Urothelium cell line (cell line): Measurements from ENCODE around the gene USP21.

Source experiments
- DNase-seq: peaks from one replicate; pipeline ENCODE4 v3.0.0; 2011; ENCODE audit warnings: low spot score, mixed read lengths
- FAIRE-seq: peaks from 2 replicates; lab custom pipeline; 2011; peaks lifted over from hg19 to GRCh38; lab: Jason Lieb, UNC

USP21 gene

DNA sequence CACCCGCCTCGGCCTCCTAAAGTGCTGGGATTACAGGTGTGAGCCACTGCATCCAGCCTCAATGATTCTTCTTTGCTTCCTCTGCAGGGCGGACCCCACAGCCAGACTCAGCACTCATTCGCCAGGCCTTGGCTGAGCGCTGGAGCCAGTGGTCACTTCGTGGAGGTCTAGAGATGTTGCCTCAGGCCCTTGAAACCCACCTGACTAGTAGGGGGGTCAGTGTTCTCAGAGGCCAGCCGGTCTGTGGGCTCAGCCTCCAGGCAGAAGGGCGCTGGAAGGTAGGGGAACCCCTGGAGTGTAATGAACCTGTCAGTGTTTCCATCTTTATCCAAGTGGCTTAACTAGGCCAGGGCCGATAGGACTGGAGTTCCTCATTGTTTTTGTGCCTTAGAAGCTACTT, 9.6 kb downstream of the USP21 start:
- FAIRE-seq: no peak
- DNase-seq: no peak

DNA sequence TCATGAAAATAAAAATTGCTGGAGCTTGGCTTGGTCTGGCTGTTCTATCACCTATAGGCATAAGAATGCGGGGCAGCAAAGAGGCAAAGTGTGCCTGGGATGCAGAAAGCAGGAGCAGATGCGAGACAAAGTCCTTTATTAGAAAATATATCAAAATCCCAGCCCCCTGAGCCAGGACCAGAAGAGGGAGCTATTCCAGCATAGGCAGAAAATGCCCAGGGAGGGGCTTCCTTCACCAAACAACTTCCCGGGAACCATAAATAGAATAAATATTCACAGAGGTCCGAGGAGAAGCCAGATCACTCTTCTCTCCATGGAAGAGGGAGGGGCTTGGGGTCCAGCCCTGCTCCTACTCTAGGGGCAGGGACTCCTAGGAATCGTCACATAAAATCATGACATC, 11.9 kb downstream of the USP21 start:
- DNase-seq (no peak), FAIRE-seq (no peak)

GRCh38 chr1:161171696-161172095, 12.4 kb downstream of the USP21 start:
- FAIRE-seq (no peak), DNase-seq (no peak)

DNA sequence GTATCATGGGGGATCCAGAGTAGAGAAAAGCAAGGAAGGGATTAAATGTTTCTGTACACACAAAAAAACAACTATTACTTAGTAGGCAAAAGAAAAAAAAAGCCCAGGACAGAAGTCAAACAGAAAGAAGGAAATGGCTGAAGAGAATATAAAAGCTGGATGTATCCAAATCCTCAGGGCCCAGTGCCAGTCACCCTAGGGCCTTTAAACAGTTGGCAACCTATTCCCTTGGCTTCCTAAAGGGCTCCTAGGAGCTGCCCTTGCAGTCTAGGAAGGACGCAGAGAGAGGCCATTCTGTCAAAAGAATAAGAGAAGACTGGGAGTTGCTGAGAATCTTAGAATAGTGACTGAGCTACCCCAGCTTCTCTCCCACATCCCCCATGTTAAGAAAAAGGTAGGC, 13.0 kb downstream of the USP21 start:
- FAIRE-seq: no peak
- DNase-seq: no peak

DNA sequence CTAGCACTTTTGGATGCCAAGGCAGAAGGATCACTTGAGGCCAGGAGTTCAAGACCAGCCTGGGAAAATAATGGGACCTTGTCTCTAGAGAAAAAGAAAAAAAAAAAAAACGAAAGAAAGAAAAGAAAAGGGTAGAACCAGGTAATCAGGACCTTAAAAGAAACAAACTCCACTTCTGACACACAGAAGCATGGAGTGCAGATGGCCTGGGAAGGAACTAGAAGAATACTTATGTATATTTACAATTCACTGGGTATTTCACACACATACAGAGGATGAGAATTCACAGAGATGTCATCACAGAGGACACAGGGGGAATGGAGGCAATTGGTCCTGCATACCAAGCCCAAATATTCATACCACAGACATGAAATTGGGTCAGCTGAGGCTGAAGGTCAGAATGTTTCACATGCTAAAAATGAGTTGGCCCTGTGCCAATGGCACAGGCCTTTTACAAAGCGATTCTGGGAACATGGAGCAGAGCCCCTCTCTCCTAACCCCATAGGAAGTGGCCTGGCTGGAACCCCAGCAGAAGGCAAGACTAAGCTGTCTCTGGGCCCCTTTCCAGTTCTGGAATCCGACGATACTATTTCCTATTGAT, 13.6 kb downstream of the USP21 start:
- no peak for FAIRE-seq
- no peak for DNase-seq

DNA sequence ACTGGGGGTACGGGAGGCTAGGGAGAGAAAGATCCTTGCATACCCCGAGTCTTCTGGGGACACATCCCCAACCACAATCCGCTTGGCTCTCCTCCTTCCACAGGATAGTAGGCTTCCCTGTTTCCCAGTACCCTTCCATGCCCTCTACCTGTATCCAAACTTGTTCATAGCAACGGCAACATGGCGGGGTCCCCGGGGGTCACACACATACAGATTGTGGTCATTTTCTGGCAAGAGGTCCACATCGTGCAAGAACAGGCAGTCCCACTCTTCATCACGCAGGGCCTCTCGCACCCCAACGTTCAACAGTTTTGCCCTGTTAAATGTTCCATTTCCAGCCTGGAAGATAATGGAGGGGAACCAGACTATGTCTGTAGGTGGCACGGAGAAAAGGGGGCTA, 14.4 kb downstream of the USP21 start:
- FAIRE-seq (no peak), DNase-seq (no peak)

GRCh38 chr1:161174911-161175310, 15.6 kb downstream of the USP21 start:
- FAIRE-seq (no peak), DNase-seq (no peak)

DNA sequence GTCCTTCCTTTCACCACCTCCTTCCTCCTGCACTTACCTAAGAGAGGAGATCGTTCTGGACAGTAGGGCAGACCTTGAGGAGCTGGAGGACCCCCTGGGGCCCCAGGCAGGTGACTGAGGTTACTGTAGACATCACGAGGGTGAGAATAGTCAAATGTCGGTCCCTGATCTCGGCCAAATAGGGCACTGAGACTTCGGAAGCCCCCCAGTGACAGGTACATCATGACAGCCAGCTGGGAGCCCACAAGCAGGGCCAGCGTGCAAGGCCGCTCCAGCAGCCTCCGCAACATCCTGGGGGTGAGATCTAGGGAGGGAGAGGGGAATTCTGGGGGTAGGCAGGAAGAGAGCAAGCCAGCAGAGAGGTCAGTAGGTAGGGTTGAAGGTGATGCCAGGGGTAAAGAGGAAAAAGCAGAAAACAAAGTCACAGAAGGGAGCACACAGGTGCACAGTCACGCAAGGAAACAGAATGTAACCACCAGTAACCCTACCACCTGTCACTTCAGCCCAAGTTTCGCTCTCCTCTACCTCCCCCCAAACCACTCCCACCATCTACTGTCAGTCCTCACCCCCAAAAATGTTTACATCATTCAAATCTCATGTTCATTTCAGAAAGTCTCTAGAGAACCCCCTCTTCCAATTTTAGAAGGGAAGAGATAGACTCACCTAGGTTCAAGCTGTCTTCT, 16.6 kb downstream of the USP21 start:
- FAIRE-seq: no peak

GRCh38 chr1:161176468-161177111, 17.3 kb downstream of the USP21 start:
- FAIRE-seq: no peak
- no peak for DNase-seq

More for the DNA sequence above, 16.6 kb downstream of the USP21 start:
- DNase-seq: no peak

DNA sequence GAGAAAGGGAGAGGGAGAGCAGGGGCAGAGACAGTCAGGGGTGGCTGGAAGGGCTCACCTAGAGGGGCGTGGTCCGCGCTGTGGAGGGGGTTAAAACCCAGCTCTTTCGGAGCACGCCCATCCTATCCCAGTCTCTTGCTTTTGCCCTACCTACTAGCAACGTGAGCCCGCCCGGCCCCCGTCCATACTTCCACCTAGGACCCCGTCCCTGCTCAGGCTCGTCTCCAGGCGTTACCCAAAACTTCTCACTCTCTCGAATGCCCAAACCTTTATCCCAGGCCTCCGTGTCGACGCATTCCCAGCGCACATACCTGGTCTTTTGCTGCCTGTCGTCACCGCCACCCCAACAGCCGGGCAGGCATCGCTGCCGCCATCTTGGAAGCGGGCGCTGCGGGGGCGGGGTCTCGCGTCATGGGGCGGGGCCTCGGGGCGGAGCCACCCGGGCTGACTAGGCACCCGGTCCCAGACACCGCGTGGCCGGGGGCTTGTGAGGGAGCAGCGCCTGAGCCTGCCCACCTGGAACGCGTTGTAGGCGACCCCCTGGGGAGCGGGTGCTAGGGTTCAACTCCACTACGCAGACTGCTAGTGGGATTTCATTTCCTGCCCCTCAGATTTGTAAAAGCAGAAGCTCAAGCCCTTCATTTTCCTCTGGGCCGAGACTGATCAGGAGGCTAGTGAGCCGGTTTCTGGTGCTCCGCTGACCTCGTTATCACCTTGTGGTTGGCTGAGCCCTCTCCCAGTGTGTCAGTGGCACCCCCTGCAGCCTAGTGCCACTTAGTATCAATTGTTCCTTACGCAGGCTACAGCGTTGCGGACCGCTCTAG, 18.0 kb downstream of the USP21 start, which contains the start of gene B4GALT3:
B4GALT3 (minus strand) TSS at position 396 of the 824 bp plus-strand sequence. CDS start 1,447 bp downstream, outside the sequence.
- DNase-seq (peak; percentile 96), FAIRE-seq (no peak)

- no peak for DNase-seq
- no peak for FAIRE-seq
Measured at GRCh38 chr1:161177936-161178244, 18.6 kb downstream of the USP21 start.

DNA sequence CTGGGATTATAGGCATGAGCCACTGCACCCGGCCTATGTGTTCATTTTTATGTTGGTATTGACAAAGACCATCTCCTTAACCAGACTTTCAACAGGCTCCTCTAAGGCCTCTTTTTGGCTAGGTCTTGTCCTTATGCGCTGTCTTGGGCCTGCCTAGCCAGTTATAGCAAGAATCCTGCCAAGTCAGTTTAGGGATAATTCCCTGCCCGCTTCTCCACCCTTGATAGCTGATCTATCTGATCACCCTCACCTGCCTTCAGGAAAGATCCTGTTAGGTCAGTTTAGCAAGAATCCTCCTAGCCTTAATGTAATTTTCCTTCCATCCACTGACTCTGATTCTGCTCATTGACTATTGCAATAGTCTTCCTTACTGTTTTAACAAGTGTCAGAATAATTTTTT, 20.4 kb downstream of the USP21 start:
- FAIRE-seq (no peak), DNase-seq (no peak)

DNA sequence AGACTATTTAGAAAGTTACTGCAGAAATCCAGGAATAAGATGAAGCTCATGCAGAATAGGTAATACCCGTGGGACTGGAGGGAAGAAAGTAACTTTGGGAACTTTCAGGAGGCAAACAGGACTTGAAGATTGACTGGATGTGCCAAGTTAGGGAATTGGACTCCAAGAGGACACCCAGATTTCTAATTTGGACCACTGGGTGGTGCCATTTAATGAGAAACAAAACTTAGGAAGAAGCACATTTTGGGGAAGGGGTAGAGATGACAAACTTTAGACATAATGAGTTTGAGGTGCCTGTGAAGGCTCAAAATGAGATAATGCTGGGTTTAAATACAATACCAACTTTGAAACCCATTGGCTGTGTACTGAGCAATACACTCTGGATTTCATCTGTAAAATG, 21.3 kb downstream of the USP21 start:
- FAIRE-seq (no peak), DNase-seq (no peak)

DNA sequence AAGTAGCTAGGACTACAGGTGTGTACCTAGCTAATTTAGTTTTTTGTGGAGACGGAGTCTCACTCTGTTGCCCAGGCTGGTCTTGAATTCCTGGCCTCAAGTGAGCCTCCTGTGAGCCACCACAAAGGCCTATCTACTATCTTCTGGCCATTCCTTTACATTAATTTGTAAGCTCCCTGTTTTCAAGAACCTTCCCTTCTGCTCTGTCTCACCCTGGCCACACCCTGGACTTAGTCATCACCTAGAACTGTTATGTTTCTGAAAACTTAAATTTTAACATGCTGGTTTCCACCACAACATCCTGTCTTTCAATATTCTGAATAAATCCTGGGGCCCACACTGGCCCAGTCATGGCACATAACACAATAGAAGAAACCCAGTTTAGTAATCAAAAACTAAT, 22.9 kb downstream of the USP21 start:
- no peak for FAIRE-seq
- no peak for DNase-seq

DNA sequence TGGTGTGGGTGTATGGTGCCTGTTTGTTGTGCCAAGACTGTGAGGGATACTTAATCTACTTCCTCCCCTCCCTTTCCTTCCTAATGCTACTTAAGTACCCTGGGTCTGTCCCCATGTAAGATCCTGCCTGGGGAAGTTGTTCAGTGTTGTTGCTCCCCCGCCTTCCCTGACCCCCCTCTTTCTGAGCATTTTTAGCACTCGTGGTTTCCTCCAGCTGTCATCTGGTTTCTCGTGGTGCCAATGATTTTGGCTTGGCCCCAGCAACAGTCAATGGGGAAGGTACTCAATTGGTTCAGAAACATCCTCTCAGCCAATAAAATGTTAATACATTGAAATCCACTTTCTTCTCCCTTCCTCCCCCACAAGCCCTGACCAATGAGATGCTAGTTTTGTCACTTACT, 26.0 kb downstream of the USP21 start:
- no peak for FAIRE-seq
- DNase-seq: no peak

GRCh38 chr1:161185732-161186311, 26.5 kb downstream of the USP21 start:
- no peak for FAIRE-seq
- no peak for DNase-seq

DNA sequence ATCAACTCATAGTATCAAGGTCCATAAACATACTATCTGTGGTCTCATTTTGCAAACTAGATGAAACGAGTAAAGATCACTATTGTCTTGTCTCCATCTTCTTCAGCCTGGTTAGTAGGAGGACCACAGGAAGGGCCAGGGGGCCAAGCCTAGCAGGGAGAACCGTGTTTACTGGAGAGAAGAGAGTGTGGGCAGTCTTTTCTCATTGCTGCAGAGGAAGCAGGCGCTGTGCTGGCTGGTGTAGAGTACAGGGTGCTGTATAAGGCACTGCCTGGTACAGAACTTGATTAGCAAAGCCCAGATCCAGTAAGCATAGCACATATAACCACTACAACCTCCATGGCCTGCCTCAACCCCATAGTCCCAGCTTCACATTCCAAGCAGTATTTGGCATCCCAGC, 28.0 kb downstream of the USP21 start:
- FAIRE-seq (no peak), DNase-seq (no peak)

DNA sequence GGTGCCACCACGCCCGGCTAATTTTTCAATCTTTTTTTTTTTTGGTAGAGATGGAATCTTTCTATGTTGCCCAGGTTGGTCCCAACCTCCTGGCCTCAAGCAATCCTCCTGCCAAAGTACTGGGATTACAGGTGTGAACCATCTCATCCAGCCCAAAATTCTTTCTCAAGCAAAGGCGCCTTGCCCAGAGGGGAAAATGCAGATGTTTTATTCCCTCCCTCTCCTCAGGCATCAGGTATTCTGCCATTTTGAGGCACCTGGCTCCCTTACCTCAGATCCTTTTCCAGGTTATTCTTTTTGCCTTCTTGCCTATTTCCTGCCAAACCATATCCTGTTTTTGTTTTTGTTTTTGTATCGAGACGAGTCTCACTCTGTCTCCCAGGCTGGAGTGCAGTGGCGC, 29.1 kb downstream of the USP21 start:
- FAIRE-seq (no peak), DNase-seq (no peak)

GRCh38 chr1:161189036-161189435, 29.7 kb downstream of the USP21 start:
- FAIRE-seq (no peak), DNase-seq (no peak)

- FAIRE-seq (no peak), DNase-seq (no peak)
Measured at GRCh38 chr1:161190962-161191521, 31.7 kb downstream of the USP21 start.

DNA sequence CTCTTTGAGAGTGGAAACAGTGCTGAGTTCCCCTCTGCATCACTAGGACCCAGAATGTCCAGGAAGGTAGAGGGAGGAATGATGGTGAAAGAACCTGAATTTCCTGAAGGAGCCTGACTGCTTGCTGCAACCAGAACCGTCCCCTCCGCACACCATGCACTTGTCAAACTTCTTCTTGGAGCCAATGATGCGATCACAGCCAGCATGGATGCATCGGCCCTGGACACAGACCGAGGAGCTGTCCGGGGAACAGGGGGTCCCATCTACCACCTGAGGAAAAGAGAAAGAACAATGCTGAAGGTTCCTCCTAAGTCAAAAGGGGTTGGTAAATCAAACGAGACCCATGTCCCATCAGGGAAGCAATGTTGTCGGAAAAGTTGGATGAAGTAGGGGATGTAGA, 32.7 kb downstream of the USP21 start:
- DNase-seq: no peak
- no peak for FAIRE-seq
